ENCODE data around the gene HSPA1A. TPM values are rescaled to one million over a fixed set of nuclear protein-coding genes. Genes with fewer than 3 reads are reported as not detected.
"Not testable (repeated sequence)": the region's sequence is repeated elsewhere in the genome, so short reads cannot be mapped to it uniquely, and the experiment has no call there.

The HSPA1A gene
- total and polyA plus RNA-seq, 2 donors = 152 to 374 TPM

GRCh38 chr6:31808599-31808998, 6.7 kb upstream of the HSPA1A start:
- not testable (repeated sequence) for H3K27ac ChIP-seq (ENCODE audit: low read depth); H3K4me1 ChIP-seq (ENCODE audit: insufficient read depth); H3K4me3 ChIP-seq (ENCODE audit: low read depth, low read length); DNase-seq (ENCODE audit: extremely low spot score); H3K36me3 ChIP-seq (ENCODE audit: insufficient read depth)
- WGBS = 88% methylated on average over 10 of the region's 10 CpGs

- H3K4me1 ChIP-seq (ENCODE audit: insufficient read depth) = no peaks in the 10 kb centered on the region
- H3K4me3 ChIP-seq (ENCODE audit: low read depth, low read length) = no peak overlapping the region
- no peak overlapping the region for H3K27ac ChIP-seq (ENCODE audit: low read depth)
- H3K36me3 ChIP-seq (ENCODE audit: insufficient read depth) = no peaks in the 10 kb centered on the region
- WGBS = 93% methylated on average over 12 of the region's 12 CpGs
- no peak for DNase-seq (ENCODE audit: extremely low spot score)
These were observed 3.7 kb upstream of the HSPA1A start for GRCh38 chr6:31811645-31812044.

GRCh38 chr6:31813465-31813849, 1.9 kb upstream of the HSPA1A start:
- Histone ChIP-seq H3K27ac (ENCODE audit: low read depth) (peak overlapping the region; percentile 93), H3K4me1 (ENCODE audit: insufficient read depth) (no peaks in the 10 kb centered on the region), H3K36me3 (ENCODE audit: insufficient read depth) (no peaks in the 10 kb centered on the region), H3K4me3 (ENCODE audit: low read depth, low read length) (no peak overlapping the region)
- 90% methylated on average over 7 of the region's 7 CpGs for WGBS
- DNase-seq (ENCODE audit: extremely low spot score) = no peak

GRCh38 chr6:31814677-31815024, 692 bp upstream of the HSPA1A start:
- peak overlapping the region; percentile 97 for H3K27ac ChIP-seq (ENCODE audit: low read depth)
- no peaks in the 10 kb centered on the region for H3K36me3 ChIP-seq (ENCODE audit: insufficient read depth)
- under 1% methylated on average over 13 of the region's 13 CpGs for WGBS
- no peaks in the 10 kb centered on the region for H3K4me1 ChIP-seq (ENCODE audit: insufficient read depth)
- DNase-seq (ENCODE audit: extremely low spot score) = peak; percentile 97
- peak overlapping the region; percentile 46 for H3K4me3 ChIP-seq (ENCODE audit: low read depth, low read length)

GRCh38 chr6:31817133-31817928, 2.0 kb downstream of the HSPA1A start:
- H3K36me3 ChIP-seq (ENCODE audit: insufficient read depth); DNase-seq (ENCODE audit: extremely low spot score); H3K4me1 ChIP-seq (ENCODE audit: insufficient read depth): not testable (repeated sequence)
- Histone ChIP-seq H3K27ac (ENCODE audit: low read depth) (peak overlapping the region; percentile 29), H3K4me3 (ENCODE audit: low read depth, low read length) (peak overlapping the region; percentile 67)
- WGBS = 60% methylated on average over 15 of the region's 37 CpGs

GRCh38 chr6:31817929-31818511, 2.7 kb downstream of the HSPA1A start:
- not testable (repeated sequence) for H3K4me1 ChIP-seq (ENCODE audit: insufficient read depth); H3K36me3 ChIP-seq (ENCODE audit: insufficient read depth); DNase-seq (ENCODE audit: extremely low spot score)
- H3K4me3 ChIP-seq (ENCODE audit: low read depth, low read length) = peak overlapping the region; percentile 67
- WGBS = 73% methylated on average over 8 of the region's 8 CpGs
- H3K27ac ChIP-seq (ENCODE audit: low read depth) = peak overlapping the region; percentile 48

GRCh38 chr6:31819871-31820299, 4.5 kb downstream of the HSPA1A start:
- H3K27ac ChIP-seq (ENCODE audit: low read depth) = no peak overlapping the region
- H3K36me3 ChIP-seq (ENCODE audit: insufficient read depth) = no peaks in the 10 kb centered on the region
- no peaks in the 10 kb centered on the region for H3K4me1 ChIP-seq (ENCODE audit: insufficient read depth)
- DNase-seq (ENCODE audit: extremely low spot score) = no peak
- no peak overlapping the region for H3K4me3 ChIP-seq (ENCODE audit: low read depth, low read length)

- H3K4me3 ChIP-seq (ENCODE audit: low read depth, low read length); H3K36me3 ChIP-seq (ENCODE audit: insufficient read depth); H3K4me1 ChIP-seq (ENCODE audit: insufficient read depth); DNase-seq (ENCODE audit: extremely low spot score); H3K27ac ChIP-seq (ENCODE audit: low read depth): not testable (repeated sequence)
- 92% methylated on average over 10 of the region's 10 CpGs for WGBS
These were observed 5.1 kb downstream of the HSPA1A start for GRCh38 chr6:31820399-31820798.

GRCh38 chr6:31821301-31822035, 6.1 kb downstream of the HSPA1A start:
- H3K36me3 ChIP-seq (ENCODE audit: insufficient read depth) = no peaks in the 10 kb centered on the region
- DNase-seq (ENCODE audit: extremely low spot score) = no peak
- peak overlapping the region; percentile 93 for H3K27ac ChIP-seq (ENCODE audit: low read depth)
- peak overlapping the region; percentile 52 for H3K4me3 ChIP-seq (ENCODE audit: low read depth, low read length)
- no peaks in the 10 kb centered on the region for H3K4me1 ChIP-seq (ENCODE audit: insufficient read depth)
- WGBS = 4% methylated on average over 39 of the region's 39 CpGs

GRCh38 chr6:31822036-31822821, 6.9 kb downstream of the HSPA1A start:
- no peaks in the 10 kb centered on the region for H3K36me3 ChIP-seq (ENCODE audit: insufficient read depth)
- H3K4me1 ChIP-seq (ENCODE audit: insufficient read depth) = no peaks in the 10 kb centered on the region
- DNase-seq (ENCODE audit: extremely low spot score) = peak; percentile 77
- H3K4me3 ChIP-seq (ENCODE audit: low read depth, low read length) = peak overlapping the region; percentile 52
- H3K27ac ChIP-seq (ENCODE audit: low read depth) = peak overlapping the region; percentile 93
- 2% methylated on average over 24 of the region's 25 CpGs for WGBS

- not testable (repeated sequence) for H3K4me3 ChIP-seq (ENCODE audit: low read depth, low read length); H3K36me3 ChIP-seq (ENCODE audit: insufficient read depth); DNase-seq (ENCODE audit: extremely low spot score); H3K4me1 ChIP-seq (ENCODE audit: insufficient read depth)
- WGBS = 82% methylated on average over 9 of the region's 9 CpGs
- peak overlapping the region; percentile 54 for H3K27ac ChIP-seq (ENCODE audit: low read depth)
These were observed 8.4 kb downstream of the HSPA1A start for GRCh38 chr6:31823592-31824196.

GRCh38 chr6:31825553-31825952, 10.2 kb downstream of the HSPA1A start:
- DNase-seq (ENCODE audit: extremely low spot score) = no peak
- 69% methylated on average over 4 of the region's 4 CpGs for WGBS

GRCh38 chr6:31826793-31827285, 11.5 kb downstream of the HSPA1A start:
- Histone ChIP-seq H3K36me3 (ENCODE audit: insufficient read depth) (no peaks in the 10 kb centered on the region), H3K4me3 (ENCODE audit: low read depth, low read length) (peak overlapping the region; percentile 24), H3K4me1 (ENCODE audit: insufficient read depth) (no peaks in the 10 kb centered on the region), H3K27ac (ENCODE audit: low read depth) (peak overlapping the region; percentile 96)
- under 1% methylated on average over 13 of the region's 13 CpGs for WGBS
- DNase-seq (ENCODE audit: extremely low spot score) = no peak

More at GRCh38 chr6:31825553-31825952, 10.2 kb downstream of the HSPA1A start:
- Histone ChIP-seq H3K27ac (ENCODE audit: low read depth) (no peak overlapping the region), H3K4me3 (ENCODE audit: low read depth, low read length) (no peak overlapping the region), H3K36me3 (ENCODE audit: insufficient read depth) (no peaks in the 10 kb centered on the region), H3K4me1 (ENCODE audit: insufficient read depth) (no peaks in the 10 kb centered on the region)
